ENCODE results near the gene RILPL2.
A peak's percentile ranks its signal among the peaks of the same experiment; 100 is the strongest.
"Not testable (repeated sequence)": the region's sequence is repeated elsewhere in the genome, so short reads cannot be mapped to it uniquely, and the experiment has no call there.

The RILPL2 gene

GRCh38 chr12:123469978-123470377 lies 33.5 kb upstream of the RILPL2 start:
- no peak overlapping the region for H3K4me3 ChIP-seq (ENCODE audit: control insufficient read depth, low read depth, low read length)
- TF ChIP-seq CTCF (conservative IDR thresholded peaks at IDR 0.05; ENCODE audit: control insufficient read depth, insufficient read depth, low read depth, low read length), result no peak

GRCh38 chr12:123468786-123469185 lies 32.3 kb upstream of the RILPL2 start:
- no peak for TF ChIP-seq CTCF (conservative IDR thresholded peaks at IDR 0.05; ENCODE audit: control insufficient read depth, insufficient read depth, low read depth, low read length)
- DNase-seq (ENCODE audit: low read depth), result no peak
- H3K4me3 ChIP-seq (ENCODE audit: control insufficient read depth, low read depth, low read length), result no peak overlapping the region

More at GRCh38 chr12:123469978-123470377, 33.5 kb upstream of the RILPL2 start:
- DNase-seq (ENCODE audit: low read depth), result no peak

- TF ChIP-seq CTCF (conservative IDR thresholded peaks at IDR 0.05; ENCODE audit: control insufficient read depth, insufficient read depth, low read depth, low read length), result no peak
- no peak for DNase-seq (ENCODE audit: low read depth)
- H3K4me3 ChIP-seq (ENCODE audit: control insufficient read depth, low read depth, low read length), result no peak overlapping the region
These were observed 28.6 kb upstream of the RILPL2 start for GRCh38 chr12:123465084-123465483.

- DNase-seq (ENCODE audit: low read depth); H3K4me3 ChIP-seq (ENCODE audit: control insufficient read depth, low read depth, low read length): not testable (repeated sequence)
These were observed 26.7 kb upstream of the RILPL2 start for GRCh38 chr12:123463174-123463573.

GRCh38 chr12:123457980-123458779 lies 21.7 kb upstream of the RILPL2 start, which contains the start of gene SNRNP35:
SNRNP35 (plus strand) TSS chr12:123458139; CDS start chr12:123465541, 7,402 bp downstream.
- peak within 1 kb of the TSS; percentile 73 for H3K4me3 ChIP-seq (ENCODE audit: control insufficient read depth, low read depth, low read length)
- peak; percentile 82 for DNase-seq (ENCODE audit: low read depth)
- TF ChIP-seq CTCF (conservative IDR thresholded peaks at IDR 0.05; ENCODE audit: control insufficient read depth, insufficient read depth, low read depth, low read length), result no peak

- no peak for DNase-seq (ENCODE audit: low read depth)
- no peak for TF ChIP-seq CTCF (conservative IDR thresholded peaks at IDR 0.05; ENCODE audit: control insufficient read depth, insufficient read depth, low read depth, low read length)
- H3K4me3 ChIP-seq (ENCODE audit: control insufficient read depth, low read depth, low read length), result no peak overlapping the region
These were observed 16.7 kb upstream of the RILPL2 start for GRCh38 chr12:123453165-123453564.

- DNase-seq (ENCODE audit: low read depth); H3K4me3 ChIP-seq (ENCODE audit: control insufficient read depth, low read depth, low read length): not testable (repeated sequence)
These were observed 15.7 kb upstream of the RILPL2 start for GRCh38 chr12:123452276-123452550.

- TF ChIP-seq CTCF (conservative IDR thresholded peaks at IDR 0.05; ENCODE audit: control insufficient read depth, insufficient read depth, low read depth, low read length), result no peak
- no peak for DNase-seq (ENCODE audit: low read depth)
- H3K4me3 ChIP-seq (ENCODE audit: control insufficient read depth, low read depth, low read length), result no peak overlapping the region
These were observed 14.2 kb upstream of the RILPL2 start for GRCh38 chr12:123450636-123451035.

Data from fibroblast of mammary gland (primary cell).